H1 (cell line): ENCODE results near the gene DIP2C. TPM values are rescaled to one million over a fixed set of nuclear protein-coding genes. Genes with fewer than 3 reads are reported as not detected.

Source experiments
- ASH2L ChIP-seq: fragments of 200-600, 300-600 bp; sonication (generic); IDR thresholded peaks from one replicate; pipeline ENCODE4 v1.7.1; 2017; ENCODE audit warnings: low read length
- CTCF ChIP-seq, 3 experiments: IDR thresholded peaks; 1 replicate in 2 of 3; 2 replicates in 1 of 3; pipeline versions ENCODE4 v1.5.1 to v1.6.1; 2011; ENCODE audit warnings: low read length in 3 of 3, mild to moderate bottlenecking in 3 of 3, inconsistent platforms in 2 of 3, low read depth in 1 of 3, moderate library complexity in 1 of 3; ENCODE audit not compliant: insufficient read depth in 1 of 3; ENCODE audit errors: control extremely low read depth in 1 of 3
- FOSL1 ChIP-seq: IDR thresholded peaks from 2 replicates; pipeline ENCODE4 v1.6.1; 2011; ENCODE audit warnings: mild to moderate bottlenecking, low read depth, low read length, moderate library complexity; ENCODE audit not compliant: insufficient read depth
- KDM5A ChIP-seq: fragments of 200-600 bp; IDR thresholded peaks from 2 replicates; pipeline ENCODE4 v1.7.1; 2012; ENCODE audit warnings: mild to moderate bottlenecking, low read length, inconsistent platforms, mixed read lengths
- RAD21 ChIP-seq, 2 experiments: IDR thresholded peaks in 1 of 2; conservative IDR thresholded peaks in 1 of 2; 2 replicates each; pipeline ENCODE4 v1.6.1; 2011; ENCODE audit warnings: low read depth in 2 of 2, low read length in 2 of 2, improper control_type of control experiment in 1 of 2, inconsistent platforms in 1 of 2, mild to moderate bottlenecking in 1 of 2, moderate library complexity in 1 of 2
- polyA plus RNA-seq, 7 experiments: library from polyadenylated mRNA; depleted of rRNA in 3 of 7; stranded (reverse) in 5 of 7; unstranded in 2 of 7; fragments of >200 nt in 5 of 7; fragments of 200-250 nt in 2 of 7; gene quantifications; 1 replicate in 5 of 7; 2 replicates in 1 of 7; 4 replicates in 1 of 7; pipeline versions ENCODE4 v1.2.1 to v1.2.3, GENCODE V29; 2011 to 2013; ENCODE audit warnings: missing spikeins in 2 of 7, mixed read lengths in 2 of 7
- total RNA-seq: library from RNA; stranded (reverse); fragmentation: NEBNext Ultra II Directional; extraction: Animal tissue kit (Norgen Biotek cat#: 25700); gene quantifications from 2 replicates; pipeline ENCODE4 v1.2.1, GENCODE V29; 2021

The DIP2C gene
- total and polyA plus RNA-seq, 2 of the 8 experiments (the other 6 are each of a cell fraction or from before 2014, with no cell fraction given), result 3.8 to 9.3 TPM

GRCh38 chr10:344582-345200 lies 344.8 kb downstream of the DIP2C start (continued):
- TF ChIP-seq RAD21 (IDR thresholded peaks at IDR 0.05 in 1 of 2, conservative IDR thresholded peaks at IDR 0.05 in 1 of 2; ENCODE audit: low read depth in 2 of 2, low read length in 2 of 2) (no peak), KDM5A (no peak), FOSL1 (no peak), ASH2L (no peak), CTCF (IDR thresholded peaks at IDR 0.05; ENCODE audit: control extremely low read depth in 1 of 3, insufficient read depth in 1 of 3, low read depth in 1 of 3, low read length in 3 of 3) (no peak)
- TF ChIP-seq, all 59 proteins: peak for 0
